Measurements from ENCODE around the gene WASF2. TPM values are rescaled to one million over a fixed set of nuclear protein-coding genes. Genes with fewer than 3 reads are reported as not detected.

The WASF2 gene
- total RNA-seq, 1 donor from 2014 or later: 25.6 TPM

DNA sequence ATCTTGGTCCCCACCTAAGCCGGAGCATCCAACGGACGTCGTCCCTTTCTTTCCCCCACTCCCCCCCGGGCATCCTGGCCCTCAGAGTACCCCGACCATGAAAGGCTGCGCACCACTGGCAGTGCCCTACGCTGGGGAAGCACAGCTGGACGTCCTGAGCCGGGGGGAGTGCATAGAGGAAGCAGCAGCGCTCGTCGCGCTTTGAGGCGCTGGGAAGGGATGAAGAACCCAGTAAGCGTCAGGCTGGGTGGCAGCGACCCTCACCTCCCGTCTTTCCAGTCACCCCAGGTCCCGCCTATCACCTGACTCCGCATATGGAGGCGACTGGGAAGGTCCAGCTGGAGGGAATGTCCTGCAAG is 128.9 kb downstream of the WASF2 start:
- Histone ChIP-seq H3K4me3 (ENCODE audit: low read length in 3 of 3) (no peak overlapping the region), H3K9me3 (ENCODE audit: control insufficient read depth in 3 of 3, low read length in 3 of 3) (no peaks in the 10 kb centered on the region), H3K27ac (ENCODE audit: low read depth, low read length) (no peak overlapping the region), H3K36me3 (ENCODE audit: control insufficient read depth in 3 of 3, insufficient read depth in 3 of 3, low read length in 3 of 3) (peaks cover 37 to 54% (median 42%) of the 10 kb centered on the region in 3 donors), H3K27me3 (ENCODE audit: control insufficient read depth in 3 of 3, insufficient read depth in 3 of 3, low read length in 3 of 3) (no peaks in the 10 kb centered on the region), H3K4me1 (ENCODE audit: control insufficient read depth in 3 of 3, insufficient read depth in 3 of 3, low read length in 3 of 3) (peaks cover 12 to 27% (median 15%) of the 10 kb centered on the region in 3 donors), H3K9ac (ENCODE audit: low read depth in 1 of 3, low read length in 3 of 3) (no peak overlapping the region)

DNA sequence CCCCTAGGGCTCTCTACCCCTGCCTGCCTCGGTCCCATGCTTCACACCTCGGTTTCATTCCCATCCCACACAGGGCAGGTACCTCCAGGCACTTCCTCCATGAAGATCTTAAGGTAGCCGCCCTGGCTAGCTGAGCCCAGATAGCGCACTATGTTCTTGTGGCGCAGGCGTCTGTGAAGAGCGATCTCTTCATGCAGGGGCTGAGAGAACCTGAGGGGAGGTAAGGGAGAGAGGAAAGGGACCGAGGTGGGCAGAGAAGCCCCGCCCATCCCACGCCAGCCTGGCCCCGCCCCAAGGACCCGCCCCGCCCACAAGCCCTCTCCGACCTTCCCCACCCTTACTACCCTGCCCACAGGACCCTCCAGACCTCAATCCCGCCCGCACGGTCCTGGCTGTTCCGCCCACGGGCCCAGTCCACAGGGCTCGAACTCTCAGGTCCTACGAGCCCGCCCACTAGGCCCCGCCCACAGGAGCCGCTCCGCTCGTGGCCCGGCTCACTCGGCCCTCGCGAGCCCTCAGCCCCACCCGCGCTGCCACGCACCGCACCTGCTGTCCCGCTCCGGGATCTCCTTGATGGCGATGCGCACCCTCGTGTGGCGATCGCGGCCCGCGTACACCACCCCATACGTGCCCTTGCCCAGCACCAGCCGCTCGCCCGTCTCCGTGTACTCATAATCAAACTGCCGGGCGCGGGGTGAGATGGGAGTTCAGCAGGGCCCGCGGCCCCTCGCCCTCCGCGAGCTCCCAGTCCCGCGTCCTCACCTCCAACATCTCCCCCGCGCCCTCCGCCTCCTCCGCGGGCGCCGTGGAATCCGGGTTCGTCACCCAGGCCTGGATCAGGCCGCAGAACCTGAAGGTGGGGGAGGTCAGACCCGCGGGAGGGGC is 129.6 kb downstream of the WASF2 start:
- Histone ChIP-seq H3K4me1 (ENCODE audit: control insufficient read depth in 3 of 3, insufficient read depth in 3 of 3, low read length in 3 of 3) (peaks cover 10 to 27% (median 15%) of the 10 kb centered on the region in 3 donors), H3K4me3 (ENCODE audit: low read length in 3 of 3) (no peak overlapping the region), H3K9me3 (ENCODE audit: control insufficient read depth in 3 of 3, low read length in 3 of 3) (no peaks in the 10 kb centered on the region), H3K27me3 (ENCODE audit: control insufficient read depth in 3 of 3, insufficient read depth in 3 of 3, low read length in 3 of 3) (no peaks in the 10 kb centered on the region), H3K9ac (ENCODE audit: low read depth in 1 of 3, low read length in 3 of 3) (no peak overlapping the region), H3K36me3 (ENCODE audit: control insufficient read depth in 3 of 3, insufficient read depth in 3 of 3, low read length in 3 of 3) (peaks cover 43 to 61% (median 49%) of the 10 kb centered on the region in 3 donors), H3K27ac (ENCODE audit: low read depth, low read length) (no peak overlapping the region)

DNA sequence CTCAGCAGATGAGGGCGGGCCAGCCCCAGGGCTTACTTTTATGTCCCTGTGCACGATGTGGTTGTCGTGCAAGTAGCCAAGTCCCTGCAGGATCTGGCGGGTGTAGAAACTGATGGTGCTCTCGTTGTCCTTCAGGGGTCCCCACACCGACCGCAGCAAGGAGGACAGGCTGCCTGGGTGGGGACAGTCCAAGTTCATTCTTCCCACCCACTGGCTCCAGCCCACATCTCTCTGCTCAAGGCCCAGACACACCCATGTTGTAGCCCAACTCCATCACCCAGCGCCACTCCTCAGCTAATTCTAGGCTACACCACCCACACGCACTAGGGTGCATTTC is 130.2 kb downstream of the WASF2 start:
- Histone ChIP-seq H3K27ac (ENCODE audit: low read depth, low read length) (no peak overlapping the region), H3K27me3 (ENCODE audit: control insufficient read depth in 3 of 3, insufficient read depth in 3 of 3, low read length in 3 of 3) (no peaks in the 10 kb centered on the region), H3K9me3 (ENCODE audit: control insufficient read depth in 3 of 3, low read length in 3 of 3) (no peaks in the 10 kb centered on the region), H3K36me3 (ENCODE audit: control insufficient read depth in 3 of 3, insufficient read depth in 3 of 3, low read length in 3 of 3) (peaks cover 44 to 65% (median 53%) of the 10 kb centered on the region in 3 donors), H3K4me3 (ENCODE audit: low read length in 3 of 3) (no peak overlapping the region), H3K9ac (ENCODE audit: low read depth in 1 of 3, low read length in 3 of 3) (no peak overlapping the region), H3K4me1 (ENCODE audit: control insufficient read depth in 3 of 3, insufficient read depth in 3 of 3, low read length in 3 of 3) (peaks cover 4 to 21% (median 9%) of the 10 kb centered on the region in 3 donors)

DNA sequence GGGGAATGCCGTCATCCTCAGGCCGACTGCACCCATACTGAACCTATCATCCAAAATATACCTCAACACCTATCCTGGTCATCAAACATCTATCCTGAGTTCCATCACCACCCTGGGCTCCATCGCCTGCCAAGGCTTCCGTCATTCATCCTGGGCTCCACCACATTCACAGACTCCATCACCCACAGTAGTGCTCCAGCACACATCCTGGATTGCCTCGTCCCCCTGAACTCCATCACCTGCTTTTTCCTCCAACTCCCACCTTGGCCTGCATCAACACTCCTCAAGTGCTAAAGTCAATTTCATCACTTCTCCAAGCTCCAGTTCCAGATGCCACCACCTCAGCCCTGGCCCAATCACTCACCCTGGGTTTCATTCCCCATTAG is 131.0 kb downstream of the WASF2 start:
- no peaks in the 10 kb centered on the region for H3K9me3 ChIP-seq (ENCODE audit: control insufficient read depth in 3 of 3, low read length in 3 of 3)
- no peak overlapping the region for H3K27ac ChIP-seq (ENCODE audit: low read depth, low read length)
- no peak overlapping the region for H3K4me3 ChIP-seq (ENCODE audit: low read length in 3 of 3)
- no peak overlapping the region for H3K9ac ChIP-seq (ENCODE audit: low read depth in 1 of 3, low read length in 3 of 3)
- H3K36me3 ChIP-seq (ENCODE audit: control insufficient read depth in 3 of 3, insufficient read depth in 3 of 3, low read length in 3 of 3): peaks cover 44 to 61% (median 51%) of the 10 kb centered on the region in 3 donors
- peaks cover 0 to 14% (median under 1%) of the 10 kb centered on the region in 3 donors for H3K4me1 ChIP-seq (ENCODE audit: control insufficient read depth in 3 of 3, insufficient read depth in 3 of 3, low read length in 3 of 3)
- H3K27me3 ChIP-seq (ENCODE audit: control insufficient read depth in 3 of 3, insufficient read depth in 3 of 3, low read length in 3 of 3): no peaks in the 10 kb centered on the region

DNA sequence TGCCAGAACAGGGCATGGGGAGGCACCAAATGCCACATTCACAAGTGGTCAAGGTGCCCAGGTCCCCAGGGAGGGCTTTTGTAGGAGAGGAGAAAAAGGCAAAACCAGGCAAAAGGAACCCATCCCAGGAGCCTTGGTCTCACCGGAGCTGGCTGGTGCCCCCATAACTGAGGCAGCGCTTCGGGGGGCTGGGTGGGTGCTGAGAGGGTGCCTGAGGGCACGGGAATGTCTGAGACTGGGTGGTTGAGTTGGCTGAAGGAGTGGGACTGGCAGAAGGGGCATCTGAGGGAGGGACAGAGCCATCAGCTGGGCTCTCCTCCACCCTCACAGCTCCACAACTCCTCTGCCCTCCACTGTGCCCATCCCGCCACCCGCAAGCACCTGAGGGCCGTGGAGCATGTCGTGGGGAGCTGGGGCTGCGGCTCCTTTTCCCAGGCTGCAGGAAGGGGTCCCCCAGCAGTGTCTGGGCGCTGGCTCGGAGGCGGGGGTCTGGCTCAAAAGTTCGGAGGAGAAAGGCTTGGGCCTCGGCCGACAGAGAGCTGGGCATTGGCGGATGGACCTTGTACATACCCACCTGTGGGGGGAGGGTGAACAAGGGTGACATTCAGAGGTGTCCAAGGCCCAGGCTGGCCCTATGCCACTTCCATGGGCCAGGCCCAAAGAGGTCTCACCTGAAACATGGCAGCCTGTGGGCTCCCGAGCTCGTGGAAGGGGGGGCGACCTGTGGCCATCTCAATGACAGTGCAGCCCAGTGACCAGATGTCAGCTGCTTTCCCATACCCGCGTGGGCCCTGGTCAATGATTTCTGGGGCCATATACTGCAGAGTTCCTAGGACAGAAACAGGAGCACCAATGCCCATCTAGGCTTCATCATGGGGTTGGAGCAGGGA is 131.7 kb downstream of the WASF2 start:
- no peaks in the 10 kb centered on the region for H3K9me3 ChIP-seq (ENCODE audit: control insufficient read depth in 3 of 3, low read length in 3 of 3)
- H3K27me3 ChIP-seq (ENCODE audit: control insufficient read depth in 3 of 3, insufficient read depth in 3 of 3, low read length in 3 of 3): no peaks in the 10 kb centered on the region
- H3K4me3 ChIP-seq (ENCODE audit: low read length in 3 of 3): no peak overlapping the region
- peaks cover 0 to 10% (median 0%) of the 10 kb centered on the region in 3 donors for H3K4me1 ChIP-seq (ENCODE audit: control insufficient read depth in 3 of 3, insufficient read depth in 3 of 3, low read length in 3 of 3)
- H3K27ac ChIP-seq (ENCODE audit: low read depth, low read length): no peak overlapping the region
- H3K9ac ChIP-seq (ENCODE audit: low read depth in 1 of 3, low read length in 3 of 3): peak overlapping the region in 1 of 3 donors; percentile 54
- H3K36me3 ChIP-seq (ENCODE audit: control insufficient read depth in 3 of 3, insufficient read depth in 3 of 3, low read length in 3 of 3): peaks cover 41 to 55% (median 48%) of the 10 kb centered on the region in 3 donors

DNA sequence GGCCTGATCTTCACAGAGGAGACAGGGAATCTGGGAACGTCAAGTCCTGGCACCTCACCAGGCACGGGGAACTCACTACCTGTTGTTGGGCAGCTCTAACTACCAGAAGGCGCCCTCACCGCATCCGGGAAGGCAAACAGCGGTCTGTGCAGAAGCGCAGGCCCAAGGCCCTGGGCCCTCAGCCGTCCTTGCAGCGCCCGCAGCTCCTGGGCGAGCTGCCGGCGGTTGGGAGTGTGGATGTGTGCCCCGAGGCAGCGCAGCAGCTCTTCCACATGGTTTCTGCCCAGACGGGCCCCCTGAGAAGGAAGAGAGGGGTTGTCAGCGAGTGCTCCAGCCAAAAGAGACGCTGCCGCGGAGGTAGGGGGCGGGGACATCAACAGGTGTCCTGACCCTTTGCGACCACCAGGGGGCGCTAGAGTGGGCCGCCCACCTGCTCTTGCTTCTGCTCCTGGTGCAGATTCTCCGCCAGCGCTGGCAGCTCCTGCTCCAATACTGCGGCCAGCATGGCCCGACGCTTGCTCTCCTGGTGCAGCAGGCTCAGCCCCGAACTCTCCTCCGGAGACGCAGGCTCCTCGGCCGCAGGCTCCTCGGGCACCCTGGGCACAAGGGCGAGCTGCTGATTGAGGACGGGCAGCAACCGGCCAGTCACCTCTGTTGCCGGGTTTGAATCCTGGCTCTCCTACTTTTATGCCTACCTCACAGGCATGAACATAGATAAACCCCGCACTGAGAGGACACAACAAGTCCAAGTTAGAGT is 132.5 kb downstream of the WASF2 start:
- peak overlapping the region in 1 of 3 donors; percentile 54 for H3K9ac ChIP-seq (ENCODE audit: low read depth in 1 of 3, low read length in 3 of 3)

DNA sequence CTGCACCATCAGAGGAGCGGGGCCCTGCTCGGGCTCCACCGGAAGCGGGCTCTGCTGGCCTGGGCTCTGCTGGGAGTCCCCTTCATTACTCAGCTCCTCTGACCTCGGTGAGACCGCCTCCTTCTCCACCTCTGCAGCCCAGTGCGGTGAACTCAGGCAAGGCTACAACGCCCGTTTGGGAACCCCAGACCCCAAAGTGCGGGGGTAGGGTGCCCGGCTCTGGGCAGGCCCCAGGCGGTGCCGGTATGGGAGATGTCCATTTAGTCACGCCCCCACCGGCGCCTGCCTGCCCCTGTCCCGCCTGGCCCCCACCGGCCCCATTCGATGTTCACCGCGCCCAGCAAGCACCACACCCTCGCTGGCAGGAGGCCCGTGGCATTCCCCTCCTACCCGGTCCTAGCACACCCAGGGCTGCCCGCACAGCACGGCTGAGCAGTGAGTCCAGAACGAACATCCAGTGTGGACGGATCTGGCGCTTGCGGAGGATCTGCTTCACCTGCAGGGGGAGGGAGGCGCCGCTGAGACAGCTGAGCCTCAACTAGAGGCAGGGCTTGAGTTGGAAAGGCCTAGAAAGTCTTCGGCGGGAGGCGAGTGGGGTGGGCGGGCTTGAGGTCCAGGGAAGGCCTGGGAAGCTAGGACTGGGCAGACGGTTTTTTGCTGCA is 133.2 kb downstream of the WASF2 start:
- Histone ChIP-seq H3K9me3 (ENCODE audit: control insufficient read depth in 3 of 3, low read length in 3 of 3) (no peaks in the 10 kb centered on the region), H3K27me3 (ENCODE audit: control insufficient read depth in 3 of 3, insufficient read depth in 3 of 3, low read length in 3 of 3) (no peaks in the 10 kb centered on the region), H3K36me3 (ENCODE audit: control insufficient read depth in 3 of 3, insufficient read depth in 3 of 3, low read length in 3 of 3) (peaks cover 33 to 43% (median 37%) of the 10 kb centered on the region in 3 donors), H3K27ac (ENCODE audit: low read depth, low read length) (no peak overlapping the region), H3K4me1 (ENCODE audit: control insufficient read depth in 3 of 3, insufficient read depth in 3 of 3, low read length in 3 of 3) (peaks cover 0 to 8% (median 0%) of the 10 kb centered on the region in 3 donors), H3K9ac (ENCODE audit: low read depth in 1 of 3, low read length in 3 of 3) (no peak overlapping the region), H3K4me3 (ENCODE audit: low read length in 3 of 3) (no peak overlapping the region)

More for the DNA sequence above, 132.5 kb downstream of the WASF2 start:
- Histone ChIP-seq H3K36me3 (ENCODE audit: control insufficient read depth in 3 of 3, insufficient read depth in 3 of 3, low read length in 3 of 3) (peaks cover 37 to 50% (median 43%) of the 10 kb centered on the region in 3 donors), H3K4me1 (ENCODE audit: control insufficient read depth in 3 of 3, insufficient read depth in 3 of 3, low read length in 3 of 3) (peaks cover 0 to 8% (median 0%) of the 10 kb centered on the region in 3 donors), H3K4me3 (ENCODE audit: low read length in 3 of 3) (no peak overlapping the region), H3K27me3 (ENCODE audit: control insufficient read depth in 3 of 3, insufficient read depth in 3 of 3, low read length in 3 of 3) (no peaks in the 10 kb centered on the region), H3K27ac (ENCODE audit: low read depth, low read length) (no peak overlapping the region), H3K9me3 (ENCODE audit: control insufficient read depth in 3 of 3, low read length in 3 of 3) (no peaks in the 10 kb centered on the region)

DNA sequence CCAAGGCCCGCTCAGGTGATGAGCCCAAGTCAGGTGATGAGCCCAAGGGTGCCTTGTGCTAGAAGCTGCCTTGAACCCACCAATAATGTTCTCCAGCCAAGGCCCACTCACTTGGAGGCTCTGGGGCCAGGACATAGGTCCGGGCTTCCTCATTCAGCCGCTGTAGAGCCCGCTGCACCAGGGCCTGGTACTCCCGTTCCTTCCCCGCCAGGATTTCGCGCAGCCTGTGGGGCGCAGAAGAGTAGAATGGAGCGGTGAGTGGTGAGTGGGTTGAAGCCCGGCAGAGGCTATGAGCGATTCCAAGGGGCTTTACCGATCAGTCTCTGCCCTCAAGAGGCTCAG is 133.7 kb downstream of the WASF2 start:
- Histone ChIP-seq H3K9me3 (ENCODE audit: control insufficient read depth in 3 of 3, low read length in 3 of 3) (no peaks in the 10 kb centered on the region), H3K36me3 (ENCODE audit: control insufficient read depth in 3 of 3, insufficient read depth in 3 of 3, low read length in 3 of 3) (peaks cover 28 to 38% (median 32%) of the 10 kb centered on the region in 3 donors), H3K27me3 (ENCODE audit: control insufficient read depth in 3 of 3, insufficient read depth in 3 of 3, low read length in 3 of 3) (peaks cover 0 to under 1% (median 0%) of the 10 kb centered on the region in 3 donors), H3K27ac (ENCODE audit: low read depth, low read length) (no peak overlapping the region), H3K9ac (ENCODE audit: low read depth in 1 of 3, low read length in 3 of 3) (no peak overlapping the region), H3K4me3 (ENCODE audit: low read length in 3 of 3) (no peak overlapping the region), H3K4me1 (ENCODE audit: control insufficient read depth in 3 of 3, insufficient read depth in 3 of 3, low read length in 3 of 3) (peaks cover 0 to 11% (median 0%) of the 10 kb centered on the region in 3 donors)

DNA sequence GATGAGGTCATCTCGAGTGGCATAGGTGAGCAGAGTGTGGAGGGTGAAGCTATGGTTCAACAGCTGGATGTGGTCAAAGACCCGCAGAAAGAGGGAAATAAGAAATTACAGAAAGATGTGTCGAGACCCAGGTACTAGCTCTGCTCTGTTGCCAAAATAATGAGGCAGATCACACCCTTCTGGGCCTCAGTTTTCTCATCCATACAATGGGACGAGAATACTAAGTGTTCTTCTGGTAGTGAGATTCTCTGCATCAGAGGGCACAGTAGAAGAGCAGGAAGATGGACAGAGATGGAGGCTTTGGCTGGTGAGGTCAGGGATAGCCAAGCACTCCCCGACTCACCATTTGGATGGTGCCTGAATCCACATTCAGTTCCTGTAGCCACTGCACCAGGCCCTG is 134.3 kb downstream of the WASF2 start:
- peaks cover under 1 to 13% (median 5%) of the 10 kb centered on the region in 3 donors for H3K4me1 ChIP-seq (ENCODE audit: control insufficient read depth in 3 of 3, insufficient read depth in 3 of 3, low read length in 3 of 3)
- H3K9ac ChIP-seq (ENCODE audit: low read depth in 1 of 3, low read length in 3 of 3): no peak overlapping the region
- H3K27ac ChIP-seq (ENCODE audit: low read depth, low read length): no peak overlapping the region
- H3K4me3 ChIP-seq (ENCODE audit: low read length in 3 of 3): no peak overlapping the region
- H3K27me3 ChIP-seq (ENCODE audit: control insufficient read depth in 3 of 3, insufficient read depth in 3 of 3, low read length in 3 of 3): peaks cover 1 to 6% (median 1%) of the 10 kb centered on the region in 3 donors
- H3K9me3 ChIP-seq (ENCODE audit: control insufficient read depth in 3 of 3, low read length in 3 of 3): no peaks in the 10 kb centered on the region
- H3K36me3 ChIP-seq (ENCODE audit: control insufficient read depth in 3 of 3, insufficient read depth in 3 of 3, low read length in 3 of 3): peaks cover 24 to 34% (median 31%) of the 10 kb centered on the region in 3 donors

Data from skeletal muscle tissue (tissue), 4 donors.